HG03045 (cell line): Measurements from ENCODE around the gene SERPINB6.
A peak's percentile ranks its signal among the peaks of the same experiment; 100 is the strongest.
"Not testable (repeated sequence)": the region's sequence is repeated elsewhere in the genome, so short reads cannot be mapped to it uniquely, and the experiment has no call there.

ENCODE experiments used
- ATAC-seq: cut with Tn5 transposase; IDR thresholded peaks from one replicate; pipeline ENCODE4 v1.9.1; 2021; ENCODE audit warnings: mild to moderate bottlenecking, moderate library complexity; ENCODE audit not compliant: unreplicated experiment

SERPINB6 gene

DNA sequence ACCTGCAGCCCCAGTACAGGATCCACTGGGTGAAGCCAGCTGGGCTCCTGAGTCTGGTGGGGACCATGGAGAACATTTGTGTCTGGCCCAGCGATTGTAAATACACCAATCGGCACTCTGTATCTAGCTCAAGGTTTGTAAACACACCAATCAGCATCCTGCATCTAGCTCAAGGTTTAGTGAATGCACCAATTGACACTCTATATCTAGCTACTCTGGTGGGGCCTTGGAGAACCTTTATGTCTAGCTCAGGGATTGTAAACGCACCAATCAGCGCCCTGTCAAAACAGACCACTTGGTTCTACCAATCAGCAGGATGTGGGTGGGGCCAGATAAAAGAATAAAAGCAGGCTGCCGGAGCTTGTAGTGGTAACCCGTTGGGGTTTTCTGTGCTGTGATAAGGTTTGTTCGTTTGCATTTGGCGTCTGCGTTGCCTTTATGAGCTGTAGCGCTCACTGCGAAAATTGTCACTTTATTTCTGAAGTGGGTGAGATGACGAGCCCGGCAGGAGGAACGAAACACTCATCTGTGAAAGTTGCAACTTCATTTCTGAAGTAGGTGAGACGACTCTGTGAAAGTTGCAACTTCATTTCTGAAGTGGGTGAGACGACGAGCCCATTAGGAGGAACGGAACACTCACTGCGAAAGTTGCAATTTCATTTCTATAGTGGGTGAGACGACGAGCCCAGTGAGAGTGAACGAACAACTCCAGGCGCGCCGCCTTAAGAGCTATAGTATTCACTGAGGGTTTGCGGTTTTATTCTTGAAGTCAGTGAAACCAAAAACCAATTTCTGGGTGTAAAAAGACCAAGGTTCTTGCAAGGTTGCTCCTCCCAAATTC is 31.1 kb downstream of the SERPINB6 start:
- peak; percentile 94 for ATAC-seq

DNA sequence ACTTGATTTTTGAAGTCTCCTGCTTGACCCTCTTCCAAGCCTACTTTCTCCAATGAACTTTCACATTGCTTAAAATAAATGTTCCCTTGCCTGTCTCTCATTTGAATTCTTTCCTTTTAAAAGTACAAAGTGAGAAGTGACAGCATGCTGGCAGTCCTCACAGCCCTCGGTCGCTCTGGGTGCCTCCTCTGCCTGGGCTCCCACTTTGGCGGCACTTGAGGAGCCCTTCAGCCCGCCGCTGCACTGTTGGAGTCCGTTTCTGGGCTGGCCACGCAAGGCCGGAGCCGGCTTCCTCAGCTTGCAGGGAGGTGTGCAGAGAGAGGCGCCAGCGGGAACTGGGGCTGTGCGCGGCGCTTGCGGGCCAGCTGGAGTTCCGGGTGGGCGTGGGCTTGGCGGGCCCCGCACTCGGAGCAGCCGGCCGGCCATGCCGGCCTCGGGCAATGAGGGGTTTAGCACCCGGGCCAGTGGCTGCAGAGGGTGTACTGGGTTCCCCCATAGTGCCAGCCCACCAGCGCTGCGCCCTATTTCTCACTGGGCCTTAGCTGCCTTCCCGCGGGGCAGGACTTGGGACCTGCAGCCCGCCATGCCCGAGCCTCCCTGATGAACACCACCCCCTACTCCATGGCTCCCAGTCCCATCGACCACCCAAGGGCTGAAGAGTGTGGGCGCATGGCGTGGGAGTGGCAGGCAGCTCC is 31.9 kb downstream of the SERPINB6 start:
- ATAC-seq: no peak

DNA sequence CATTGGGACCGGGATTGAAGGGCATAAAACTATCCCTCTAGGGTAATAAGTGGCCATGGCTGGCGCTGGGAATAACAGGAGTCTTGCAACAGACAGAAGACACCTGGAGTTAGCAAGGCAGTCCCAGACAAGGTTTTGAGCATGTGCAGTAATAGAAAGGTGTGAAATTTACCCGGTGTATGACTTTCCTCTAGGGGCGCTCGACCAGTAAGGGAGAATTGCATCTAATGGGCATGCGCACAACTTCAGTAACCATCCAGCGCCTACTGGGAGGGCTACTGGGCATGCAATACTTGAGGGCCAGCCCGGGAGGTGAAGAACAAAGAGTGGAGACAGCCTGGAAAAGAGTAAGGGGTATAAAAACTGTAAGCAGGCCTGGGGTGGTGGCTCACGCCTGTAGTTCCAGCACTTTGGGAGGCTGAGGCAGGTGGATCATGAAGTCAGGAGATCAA is 32.7 kb downstream of the SERPINB6 start:
- no peak for ATAC-seq

DNA sequence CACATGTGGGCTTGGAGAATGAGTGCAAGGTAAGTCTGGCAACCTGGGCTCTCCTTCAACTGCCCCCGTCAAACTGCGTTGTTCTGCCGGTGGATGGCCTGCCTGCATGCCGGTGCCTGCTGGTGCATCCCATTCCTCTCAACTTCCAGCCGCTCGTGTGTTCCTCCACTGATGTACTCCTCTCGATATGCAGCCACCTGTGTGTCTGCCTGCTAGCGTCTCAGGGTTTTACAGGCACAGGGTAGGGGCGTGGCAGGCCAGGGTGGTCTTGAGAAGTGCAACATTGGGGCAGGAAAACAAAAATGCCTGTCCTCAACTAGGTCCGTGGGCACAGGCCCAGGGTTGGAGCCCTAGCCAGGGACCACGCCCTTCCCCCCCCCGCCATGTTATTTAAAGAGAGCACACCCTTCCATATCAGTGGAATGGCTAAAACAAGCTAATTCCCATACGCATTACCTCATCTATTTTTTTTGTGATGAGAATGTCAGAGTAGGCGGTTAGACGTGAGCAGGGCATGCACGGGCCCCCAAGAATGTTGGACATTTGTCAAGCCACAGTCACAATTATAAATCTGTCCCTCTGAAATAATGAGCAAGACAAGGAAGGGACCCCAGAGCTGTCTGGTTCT is 33.2 kb downstream of the SERPINB6 start:
- no peak for ATAC-seq

DNA sequence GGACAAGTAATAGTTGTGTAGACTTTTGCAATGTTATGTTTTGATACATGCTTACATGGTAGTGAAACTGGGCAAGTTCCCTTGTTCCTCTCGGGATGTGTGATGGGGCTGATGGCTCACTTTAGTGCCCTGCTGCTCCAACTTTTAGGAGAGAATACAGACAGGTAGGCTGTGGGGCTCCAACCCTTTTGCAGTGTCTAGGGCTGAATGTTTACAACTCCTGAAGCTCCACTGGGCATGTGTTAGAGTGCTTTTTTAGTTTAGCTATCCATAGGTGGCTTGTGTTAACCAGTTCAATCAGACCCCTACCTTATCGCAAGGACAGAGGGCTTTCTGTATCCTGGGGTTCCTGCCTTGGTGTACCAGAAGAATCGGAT is 33.8 kb downstream of the SERPINB6 start:
- ATAC-seq: no peak

DNA sequence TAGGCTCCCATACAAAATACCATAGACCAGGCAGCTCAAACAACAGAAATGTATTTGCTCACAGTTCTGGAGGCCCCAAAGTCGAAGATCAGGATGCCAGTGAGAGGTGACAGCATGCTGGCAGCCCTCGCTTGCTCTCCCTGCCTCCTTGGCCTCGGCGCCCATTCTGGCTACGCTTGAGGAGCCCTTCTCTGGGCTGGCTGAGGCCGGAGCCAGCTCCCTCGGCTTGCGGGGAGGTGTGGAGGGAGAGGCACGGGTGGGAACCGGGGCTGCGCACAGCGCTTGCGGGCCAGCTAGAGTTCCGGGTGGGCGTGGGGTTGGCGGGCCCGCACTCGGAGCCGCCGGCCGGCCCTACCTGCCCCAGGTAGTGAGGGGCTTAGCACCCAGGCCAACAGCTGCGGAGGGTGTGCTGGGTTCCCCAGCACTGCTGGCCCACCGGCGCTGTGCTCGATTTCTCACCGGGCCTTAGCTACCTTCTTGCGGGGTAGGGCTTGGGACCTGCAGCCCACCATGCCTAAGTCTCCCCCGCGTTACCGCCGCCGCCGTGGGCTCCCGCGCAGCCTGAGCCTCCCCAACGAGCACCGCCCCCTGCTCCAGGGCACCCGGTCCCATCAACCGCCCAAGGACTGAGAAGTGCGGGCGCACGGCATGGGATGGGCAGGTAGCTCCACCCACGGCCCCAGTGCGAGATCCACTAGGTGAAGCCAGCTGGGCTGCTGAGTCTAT is 35.6 kb downstream of the SERPINB6 start:
- ATAC-seq: no peak

DNA sequence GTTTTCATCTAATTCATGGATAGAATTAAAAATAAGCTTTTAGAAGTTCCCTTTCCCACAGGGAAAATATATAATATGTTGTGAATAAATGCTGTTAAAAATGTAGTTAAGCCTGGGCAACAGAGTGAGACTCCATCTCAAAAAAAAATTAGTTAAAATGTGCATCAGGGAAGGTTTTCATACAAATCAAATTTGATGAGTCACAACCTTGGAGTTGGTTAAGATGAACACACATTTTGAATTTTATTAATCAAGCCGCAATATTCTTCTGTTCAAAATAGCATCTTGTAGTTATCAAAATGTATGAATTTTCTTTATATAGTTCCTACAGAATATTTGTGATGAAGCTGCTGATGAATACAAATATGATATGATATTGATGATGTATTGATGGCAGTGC is 37.3 kb downstream of the SERPINB6 start:
- ATAC-seq: no peak

DNA sequence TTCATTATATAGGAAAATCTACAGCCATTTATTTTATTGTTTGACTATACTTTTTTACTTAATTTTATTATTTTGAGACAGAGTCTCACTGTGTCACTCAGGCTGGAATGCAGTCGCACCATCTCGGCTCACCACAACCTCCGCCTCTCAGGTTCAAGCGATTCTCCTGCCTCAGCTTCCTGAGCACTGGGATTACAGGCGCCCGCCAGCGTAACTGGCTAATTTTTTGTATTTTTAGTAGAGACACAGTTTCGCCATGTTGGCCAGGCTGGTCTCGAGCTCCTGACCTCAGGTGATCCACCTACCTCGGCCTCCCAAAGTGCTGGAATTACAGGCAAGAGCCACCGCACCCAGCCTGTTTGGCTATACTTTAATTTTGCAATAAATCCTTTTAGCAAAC is 38.5 kb downstream of the SERPINB6 start:
- ATAC-seq: not testable (repeated sequence)

DNA sequence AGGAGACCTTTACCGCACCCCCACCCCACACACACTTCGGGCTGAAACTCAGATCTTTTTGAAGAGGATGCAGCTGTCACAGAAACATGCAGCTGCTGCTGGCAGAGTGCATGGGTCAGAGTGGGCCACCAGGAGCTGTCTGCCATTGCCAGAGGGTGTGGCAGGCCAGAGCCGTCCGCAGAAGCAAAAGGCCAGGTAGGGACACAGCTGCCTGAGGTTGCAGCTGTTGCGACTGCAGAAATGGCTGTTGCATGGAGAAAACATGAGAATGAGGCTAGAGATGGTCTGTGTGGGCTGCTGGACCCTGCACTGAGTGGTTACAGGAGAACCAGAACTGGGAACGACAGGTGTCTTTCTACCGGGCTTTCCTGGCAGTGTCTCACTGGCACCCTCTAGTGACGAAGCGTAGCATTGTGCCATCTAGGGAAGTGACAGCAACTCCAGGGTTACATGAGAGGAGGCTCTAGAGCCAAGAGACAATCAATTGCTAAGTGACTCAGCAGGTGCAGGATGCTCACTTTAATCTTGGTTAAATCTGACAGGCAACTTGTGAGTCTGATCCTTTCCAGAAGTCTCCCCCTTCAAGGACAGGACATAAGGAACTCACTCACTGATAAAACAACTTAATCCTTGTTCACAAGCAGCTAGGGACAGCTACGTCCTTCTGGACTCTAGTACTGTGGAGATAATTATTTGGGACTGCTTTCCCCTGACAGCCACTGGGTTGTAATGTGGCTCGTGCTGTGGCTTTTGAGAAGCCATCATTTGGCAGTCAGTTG is 39.2 kb downstream of the SERPINB6 start:
- ATAC-seq: peak; percentile 85

DNA sequence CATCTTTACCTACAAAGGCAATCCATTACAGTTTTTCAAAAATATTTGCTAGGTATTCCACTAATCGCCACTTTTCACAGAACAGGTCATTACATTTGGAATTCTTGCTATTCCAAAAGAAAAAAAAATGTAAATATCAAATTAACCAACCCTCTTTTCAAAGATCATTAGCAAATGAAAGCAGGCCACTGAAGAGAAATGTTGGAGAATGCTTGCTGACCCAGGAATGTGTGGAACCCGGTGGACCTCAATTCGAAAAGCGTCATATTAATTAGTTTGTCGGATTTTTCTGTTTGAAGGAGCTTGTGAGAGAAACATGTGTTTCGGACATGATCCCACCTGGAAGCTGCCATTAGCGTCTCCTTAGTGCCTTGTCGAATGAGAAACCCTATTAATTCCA is 40.3 kb downstream of the SERPINB6 start:
- ATAC-seq: no peak

DNA sequence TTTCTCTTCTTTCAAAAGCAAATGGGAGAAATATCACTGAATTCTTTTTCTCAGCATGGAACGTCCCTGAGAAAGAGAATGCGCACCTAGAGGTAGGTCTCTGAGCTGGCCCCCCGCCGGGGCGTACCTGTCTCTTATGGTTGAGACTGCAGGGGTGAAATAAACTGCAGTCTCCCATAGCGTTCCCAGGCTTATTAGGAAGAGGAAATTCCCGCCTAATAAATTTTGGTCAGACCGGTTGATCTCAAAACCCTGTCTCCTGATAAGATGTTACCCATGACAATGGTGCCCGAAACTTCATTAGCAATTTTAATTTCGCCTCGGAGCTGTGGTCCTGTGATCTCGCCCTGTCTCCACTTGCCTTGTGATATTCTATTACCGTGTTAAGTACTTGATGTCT is 43.4 kb downstream of the SERPINB6 start:
- ATAC-seq: not testable (repeated sequence)

DNA sequence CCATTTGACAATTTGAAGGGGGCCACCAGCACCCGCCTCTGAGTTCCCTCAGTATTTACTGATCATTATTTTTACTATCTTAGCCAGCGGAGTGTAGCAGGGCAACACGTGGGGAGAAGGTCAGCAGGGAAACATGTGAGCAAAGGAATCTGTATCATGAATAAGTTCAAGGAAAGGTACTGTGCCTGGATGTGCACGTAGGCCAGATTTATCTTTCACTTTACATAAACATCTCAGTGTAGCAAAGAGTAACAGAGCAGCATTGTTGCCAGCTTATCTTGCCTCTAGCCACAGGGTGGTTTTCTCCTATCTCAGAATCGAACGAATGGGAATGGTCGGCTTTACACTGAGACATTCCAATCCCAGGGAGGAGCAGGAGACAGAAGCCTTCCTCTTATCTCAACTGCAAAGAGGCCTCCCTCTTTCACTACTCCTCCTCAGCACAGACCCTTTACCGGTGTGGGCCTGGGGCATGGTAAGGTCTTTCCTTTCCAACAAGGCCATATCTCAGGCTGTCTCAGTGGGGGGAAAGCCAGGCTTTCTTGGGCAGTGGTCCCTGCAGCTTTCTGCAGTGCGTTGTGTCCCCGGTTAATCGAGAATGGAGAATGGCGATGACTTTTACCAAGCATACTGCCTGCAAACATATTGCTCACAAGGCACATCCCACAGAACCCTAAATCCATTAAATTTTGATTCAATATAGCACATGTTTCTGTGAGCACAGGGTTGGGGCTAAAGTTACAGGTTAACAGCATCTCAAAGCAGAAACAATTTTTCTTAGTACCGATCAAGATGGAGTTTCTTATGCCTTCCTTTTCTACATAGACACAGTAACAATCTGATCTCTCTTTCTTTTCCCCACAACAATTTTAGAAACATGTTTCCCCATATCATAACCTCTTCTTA is 45.3 kb downstream of the SERPINB6 start:
- not testable (repeated sequence) for ATAC-seq

DNA sequence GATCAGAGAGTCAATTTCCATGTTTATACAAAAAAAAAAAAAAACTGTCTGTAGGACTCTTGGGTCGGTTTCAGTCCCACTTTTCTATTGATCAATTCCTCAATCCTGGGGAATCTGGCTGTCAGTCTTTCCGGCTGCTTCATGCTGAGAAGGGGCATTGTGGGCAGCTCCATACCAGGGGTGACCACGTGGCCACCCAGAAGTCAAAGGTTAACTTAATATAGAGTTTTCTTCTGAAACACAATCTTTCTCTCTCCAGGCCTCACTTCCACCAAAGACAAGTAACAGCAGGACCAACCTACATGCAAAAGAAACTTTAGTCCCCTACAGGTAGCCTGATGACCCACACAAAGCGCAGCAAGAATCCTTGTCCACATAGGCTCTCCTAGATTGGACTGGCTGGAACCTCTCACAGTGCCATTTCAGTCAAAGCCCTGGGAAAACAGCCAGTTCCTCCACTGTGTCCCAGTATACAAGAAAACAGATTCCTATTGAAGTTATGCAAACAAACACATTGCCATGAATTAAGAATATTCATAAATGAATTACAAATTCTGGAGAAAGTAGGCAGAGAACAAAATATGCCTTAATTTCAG is 49.7 kb downstream of the SERPINB6 start:
- ATAC-seq: no peak

DNA sequence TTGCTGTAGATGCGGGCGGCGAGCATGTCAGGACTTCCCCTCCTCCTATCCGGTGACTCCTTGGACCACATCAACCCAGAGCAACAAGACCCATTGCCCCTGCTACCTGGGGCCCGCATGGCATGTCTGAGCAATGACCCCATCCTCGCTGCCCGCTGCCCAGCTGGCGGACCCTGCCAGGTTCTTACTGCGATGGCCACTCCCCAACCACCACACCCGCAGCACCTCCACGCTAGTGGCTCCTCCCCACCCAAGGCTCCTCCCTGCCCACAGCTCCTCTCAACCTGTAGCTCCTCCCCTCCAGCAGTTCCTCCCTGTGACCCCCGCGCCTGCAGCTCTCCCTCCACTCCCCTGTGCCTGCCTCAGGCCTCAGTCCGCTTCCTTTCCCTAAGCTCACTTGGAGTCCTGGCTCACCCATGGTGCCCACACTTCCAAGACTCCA is 50.7 kb downstream of the SERPINB6 start:
- no peak for ATAC-seq

DNA sequence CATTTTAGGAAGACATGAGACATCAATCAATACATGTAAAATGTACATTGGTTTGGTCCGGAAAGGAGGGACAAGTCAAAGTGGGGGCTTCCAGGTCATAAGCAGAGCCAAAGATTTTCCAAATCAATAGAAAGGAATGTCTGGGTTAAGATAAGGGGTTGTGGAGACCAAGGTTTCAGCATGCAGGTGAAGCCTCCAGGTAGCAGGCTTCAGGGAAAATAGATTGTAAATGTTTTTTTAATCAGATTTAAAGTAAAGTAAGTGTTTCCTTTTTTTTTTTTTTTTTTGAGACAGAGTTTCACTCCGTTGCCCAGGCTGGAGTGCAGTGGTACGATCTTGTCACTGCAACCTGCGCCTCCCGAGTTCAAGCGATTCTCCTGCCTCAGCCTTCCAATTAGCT is 51.5 kb downstream of the SERPINB6 start:
- ATAC-seq: no peak

DNA sequence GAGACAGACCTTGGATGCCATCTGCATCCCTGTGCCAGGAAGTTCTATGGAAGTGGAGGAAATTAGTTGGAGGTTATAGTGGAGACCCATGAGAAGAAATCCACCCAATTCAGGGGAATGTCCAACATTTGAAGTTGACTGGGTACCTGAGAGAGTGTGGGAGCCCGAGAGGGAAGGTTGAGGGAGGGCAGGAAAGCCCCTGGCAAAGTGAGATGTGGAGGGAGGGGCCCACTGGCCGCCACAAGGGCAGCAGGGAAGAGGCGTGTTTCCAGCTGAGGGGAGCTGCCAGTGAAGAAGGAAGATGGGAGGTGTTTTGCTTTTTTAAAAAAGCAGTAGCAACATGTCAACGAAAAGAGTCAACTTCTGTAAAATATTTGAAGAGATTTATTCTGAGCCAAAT is 52.0 kb downstream of the SERPINB6 start:
- ATAC-seq: no peak

DNA sequence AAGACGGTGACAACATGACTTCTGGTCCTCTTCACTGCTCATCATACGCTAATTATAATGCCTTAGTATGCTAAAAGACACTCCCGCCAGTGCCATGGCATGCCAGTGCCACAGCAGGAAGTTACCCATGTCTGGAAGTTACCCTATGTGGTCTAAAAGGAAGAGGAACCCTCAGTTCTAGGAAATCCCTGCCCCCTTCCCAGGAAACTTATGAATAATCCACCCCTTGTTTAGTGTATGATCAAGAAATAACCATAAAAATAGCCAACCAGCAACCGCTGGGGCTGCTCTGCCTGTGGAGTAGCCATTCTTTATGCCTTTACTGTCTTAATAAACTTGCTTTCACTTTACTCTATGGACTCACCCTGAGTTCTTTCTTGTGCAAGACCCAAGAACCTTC is 52.4 kb downstream of the SERPINB6 start:
- no peak for ATAC-seq

DNA sequence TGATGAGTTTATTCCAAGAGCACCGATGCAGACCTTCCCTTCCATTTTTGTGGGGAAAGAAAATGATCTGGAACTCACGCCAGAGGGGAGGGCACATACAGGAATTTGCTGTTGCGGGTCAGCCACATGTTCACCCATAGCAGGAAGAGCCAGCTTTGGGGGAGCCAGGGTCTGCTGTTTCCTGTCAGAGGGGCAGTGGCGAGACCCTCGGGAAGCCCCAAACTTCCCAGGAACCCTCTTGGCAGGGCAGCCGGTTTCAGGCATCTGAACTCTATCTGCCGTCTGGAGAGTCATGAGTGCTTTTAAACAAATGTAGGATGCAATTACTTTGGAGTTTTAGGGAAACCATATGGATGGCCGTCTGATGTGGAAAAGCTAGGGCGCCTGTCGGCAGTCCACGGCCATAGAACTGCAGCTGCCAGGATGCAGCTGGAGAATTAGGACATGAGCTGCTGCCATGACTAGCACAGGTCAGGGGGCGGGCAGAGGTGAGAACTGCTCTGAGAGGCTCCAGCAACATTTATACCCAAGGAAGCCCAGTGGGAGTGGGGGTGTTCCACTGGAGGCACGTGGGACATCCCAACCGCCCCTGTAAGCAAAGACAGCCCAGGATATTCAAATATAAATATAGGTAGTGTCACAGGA is 53.4 kb downstream of the SERPINB6 start:
- no peak for ATAC-seq
